Activated T-cell treated with anti-CD3 and anti-CD28 coated beads for 1 hour (primary cell): ENCODE measurements around the gene PTPRF.

Experiments used
- DNase-seq: peaks from one replicate; pipeline ENCODE4 v3.0.0-alpha.2; 2020; ENCODE audit warnings: low read depth

The PTPRF gene

DNA sequence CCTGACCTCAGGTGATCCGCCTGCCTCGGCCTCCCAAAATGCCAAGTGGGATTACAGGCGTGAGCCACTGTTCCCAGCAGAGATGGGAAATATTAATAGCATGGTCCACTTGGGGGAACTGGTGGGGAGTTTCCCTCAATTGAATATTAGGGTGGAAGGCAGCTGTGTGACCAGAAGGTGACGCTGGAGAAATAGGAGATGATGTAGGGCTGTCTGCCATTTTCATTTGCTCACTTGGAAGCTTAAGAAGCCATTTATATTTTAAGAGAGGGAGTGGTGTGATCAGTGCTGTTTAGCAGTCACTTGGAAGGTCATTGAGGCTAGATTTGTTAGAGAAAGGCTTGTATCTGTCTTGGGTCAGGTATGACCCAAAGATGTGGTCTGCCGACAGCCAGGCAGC is 139.2 kb downstream of the PTPRF start:
- DNase-seq = no peak

DNA sequence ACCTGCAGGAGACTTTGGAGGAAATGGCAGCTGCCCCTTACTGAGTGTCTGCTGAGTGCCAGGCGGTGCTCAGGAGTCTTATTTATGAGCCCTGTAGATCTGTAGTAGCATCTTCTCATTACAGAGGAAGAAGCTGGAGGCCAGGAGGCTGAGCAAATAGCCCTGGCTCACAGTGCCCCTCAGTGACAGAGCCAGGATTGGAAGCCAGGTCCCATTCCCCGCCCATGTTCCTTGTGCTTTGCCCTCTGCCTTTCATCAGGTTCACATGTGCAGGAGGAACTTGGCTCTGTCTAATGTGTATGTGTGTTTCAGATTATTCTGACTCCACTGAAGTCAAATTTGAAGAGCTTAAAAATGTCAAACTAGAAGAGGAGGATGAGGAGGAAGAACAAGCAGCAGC is 140.5 kb downstream of the PTPRF start:
- DNase-seq = no peak

DNA sequence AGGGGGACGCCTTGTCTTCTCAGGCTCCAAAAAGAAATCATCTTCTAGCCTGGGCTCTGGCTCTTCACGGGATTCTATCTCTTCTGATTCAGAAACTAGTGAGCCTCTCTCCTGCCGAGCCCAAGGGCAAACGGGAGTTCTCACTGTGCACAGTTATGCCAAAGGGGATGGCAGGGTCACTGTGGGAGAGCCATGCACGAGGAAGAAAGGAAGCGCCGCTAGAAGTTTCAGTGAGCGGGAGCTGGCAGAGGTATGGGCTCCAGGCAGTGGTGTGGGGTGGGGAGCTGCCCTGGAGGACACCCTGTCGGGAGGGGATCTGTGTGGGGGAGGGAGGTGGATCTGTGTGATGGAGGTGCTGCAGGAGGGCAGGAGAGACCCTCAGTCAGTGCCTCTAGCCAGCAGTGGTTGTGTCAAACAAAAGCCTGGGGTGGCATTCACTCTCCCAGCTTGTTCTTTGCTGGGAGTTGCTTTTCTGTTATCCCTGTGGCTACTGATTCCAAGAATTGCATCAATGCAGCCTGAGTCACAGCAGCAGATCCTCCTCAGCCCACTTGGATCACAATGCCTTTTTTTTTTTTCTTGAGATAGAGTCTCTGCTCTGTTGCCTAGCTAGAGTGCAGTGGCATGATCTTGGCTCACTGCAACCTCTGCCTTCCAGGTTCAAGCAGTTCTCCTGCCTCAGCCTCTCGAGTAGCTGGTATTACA is 141.1 kb downstream of the PTPRF start:
- no peak for DNase-seq

DNA sequence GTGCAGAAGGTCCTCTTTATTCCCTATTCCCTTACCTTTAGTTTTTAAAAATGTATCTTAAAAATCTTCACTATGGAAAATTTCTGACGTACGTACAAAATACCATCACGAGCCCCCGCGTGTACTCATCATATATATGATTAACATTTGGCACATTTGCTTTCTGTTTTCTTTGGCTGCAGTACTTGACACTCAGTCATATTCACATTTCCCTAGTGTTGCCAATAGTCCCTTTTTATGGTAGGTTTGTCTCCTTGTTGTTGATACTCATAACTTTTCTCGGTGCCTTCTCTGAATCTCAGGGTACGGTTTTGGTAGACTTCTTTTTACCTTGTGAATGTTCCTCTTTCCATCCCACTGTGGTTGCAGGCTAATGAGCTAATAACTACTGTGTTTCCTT is 142.6 kb downstream of the PTPRF start:
- no peak for DNase-seq
